Activated CD4-positive, alpha-beta T cell treated with anti-CD3 and anti-CD28 coated beads for 24 hours (primary cell): Measurements from ENCODE around the gene PDGFRB.

Experiments
- DNase-seq, 2 donors: peaks; one replicate each; pipeline ENCODE4 v3.0.0-alpha.2; 2020; ENCODE audit warnings: low read depth in 2 of 2

PDGFRB gene

DNA sequence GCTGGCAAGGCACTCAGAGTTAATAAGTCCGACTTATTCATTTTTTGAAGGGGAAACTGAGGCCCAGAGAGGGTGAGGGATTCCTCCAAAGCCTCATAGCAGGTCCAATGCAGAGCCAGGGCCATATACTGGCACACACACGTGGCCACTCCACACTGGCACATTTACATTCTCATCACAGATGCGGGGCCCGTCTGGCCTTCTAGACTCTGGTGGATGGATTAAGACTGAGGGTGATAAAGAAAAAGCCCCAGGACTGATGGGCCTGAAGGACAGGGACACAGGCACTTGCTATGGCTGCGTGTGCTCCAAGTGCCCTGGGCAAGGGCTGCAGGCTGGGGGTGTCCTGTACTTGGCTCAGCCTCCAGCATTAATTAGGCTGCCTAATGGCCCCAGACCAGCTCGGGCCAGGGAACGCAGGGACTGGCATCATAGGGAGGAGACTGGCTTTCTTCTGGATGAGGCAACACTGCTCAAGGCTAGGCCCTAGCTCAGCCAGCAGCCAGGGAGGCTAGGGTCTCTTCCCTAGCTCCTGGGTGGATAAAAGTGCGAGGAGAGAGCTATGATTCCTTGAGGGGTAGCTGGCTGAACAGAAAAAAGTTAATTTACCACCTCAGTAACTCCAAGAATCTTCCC is 40.8 kb downstream of the PDGFRB start:
- no peak for DNase-seq

DNA sequence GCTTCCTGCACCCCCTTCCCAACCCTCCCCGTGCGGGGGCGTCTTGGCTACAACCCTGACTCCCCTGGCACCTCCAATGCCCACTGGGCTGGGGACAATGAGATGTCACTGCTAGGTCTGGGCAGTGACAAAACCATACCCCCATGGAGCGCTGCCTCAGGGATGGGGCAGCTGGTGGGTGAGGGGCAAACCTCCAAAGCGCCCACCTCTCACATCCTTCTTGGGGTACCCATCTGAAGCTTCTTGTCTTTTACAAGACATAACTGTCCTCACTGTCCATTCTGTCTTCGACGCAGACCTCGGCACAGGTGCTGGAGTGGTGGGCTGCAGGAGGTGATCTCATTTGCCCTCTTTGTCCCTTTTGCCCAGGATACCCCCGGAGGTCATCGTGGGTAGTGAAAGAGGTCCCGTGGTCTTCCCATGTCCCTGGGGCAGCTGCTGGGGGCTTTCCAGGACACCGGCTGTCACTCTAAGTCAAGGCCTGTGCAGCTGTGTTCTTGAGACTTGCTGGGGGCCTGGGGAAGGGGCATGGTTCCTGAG is 41.5 kb downstream of the PDGFRB start:
- no peak for DNase-seq

DNA sequence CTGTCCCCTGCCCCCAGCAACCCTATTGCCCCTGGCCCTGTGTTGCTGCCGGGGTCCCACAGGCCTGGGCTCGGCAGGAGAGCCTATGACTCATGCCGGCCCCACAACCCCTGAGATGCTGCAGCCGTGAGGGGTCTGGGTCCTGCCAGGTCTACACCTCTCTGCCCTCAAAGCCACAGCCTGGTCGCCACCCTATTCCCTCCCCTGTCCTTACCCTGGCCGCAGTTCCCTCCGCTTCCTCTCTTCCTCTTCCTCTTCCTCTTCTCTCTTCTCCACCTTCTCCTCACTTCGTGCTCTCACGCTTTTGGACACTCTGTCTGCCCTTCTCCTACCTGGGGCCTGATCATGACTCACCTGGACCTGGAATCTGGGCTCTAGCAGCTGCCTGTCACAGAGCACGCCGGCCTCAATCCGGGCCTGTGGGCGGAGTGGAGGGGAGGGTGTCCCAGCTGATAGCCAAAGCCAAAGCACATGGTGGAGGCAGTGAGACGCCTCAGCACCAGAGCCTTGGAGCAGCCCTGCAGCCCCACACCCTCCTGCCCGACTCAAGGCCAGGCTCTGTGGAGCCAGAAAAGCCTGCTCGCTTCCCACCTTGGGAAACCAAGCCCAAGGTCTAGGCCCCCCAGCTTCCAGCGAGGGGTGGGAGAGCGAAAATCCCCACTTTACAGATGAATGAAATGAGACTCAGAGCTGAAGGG is 42.4 kb downstream of the PDGFRB start:
- DNase-seq: no peak

DNA sequence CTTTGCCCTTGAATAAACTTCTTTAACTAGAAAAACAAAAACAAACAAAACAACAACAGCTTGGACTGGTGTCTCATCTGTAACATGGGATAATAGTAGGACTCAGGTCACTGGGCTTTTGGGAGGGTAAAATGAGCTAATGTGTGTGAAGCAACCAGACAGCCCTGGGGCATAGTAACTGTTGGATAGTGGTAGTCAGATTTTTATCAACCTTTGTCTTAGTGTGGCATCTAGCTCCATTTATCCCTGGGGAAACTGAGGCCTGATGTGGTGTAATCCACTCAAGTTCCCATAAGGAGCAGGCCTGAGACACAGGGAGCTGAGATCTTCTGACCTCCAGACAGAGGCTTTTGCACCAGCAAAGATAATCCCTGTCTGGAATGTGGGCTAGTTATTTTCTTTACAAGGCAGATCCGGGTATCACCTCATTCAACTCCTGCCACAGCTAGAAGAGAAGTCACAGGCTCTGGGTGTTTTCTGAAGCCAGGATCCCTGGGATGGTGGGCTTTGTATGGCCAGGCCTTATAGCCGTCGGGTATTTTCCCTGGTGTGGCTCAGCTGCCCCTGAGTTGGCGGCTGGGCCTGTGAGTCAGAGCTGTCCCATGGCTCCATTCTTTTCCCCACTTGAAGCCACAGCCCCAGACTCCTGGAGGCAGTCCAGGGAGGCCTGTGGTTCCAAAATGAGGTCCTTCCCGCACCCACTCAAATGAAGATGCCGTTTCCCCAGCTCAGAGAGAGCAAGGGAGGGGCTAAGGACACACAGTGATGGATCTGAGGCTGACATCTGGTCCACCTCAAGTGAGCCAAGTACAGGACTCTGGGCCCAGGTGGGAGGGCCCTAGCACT is 43.2 kb downstream of the PDGFRB start:
- no peak for DNase-seq

DNA sequence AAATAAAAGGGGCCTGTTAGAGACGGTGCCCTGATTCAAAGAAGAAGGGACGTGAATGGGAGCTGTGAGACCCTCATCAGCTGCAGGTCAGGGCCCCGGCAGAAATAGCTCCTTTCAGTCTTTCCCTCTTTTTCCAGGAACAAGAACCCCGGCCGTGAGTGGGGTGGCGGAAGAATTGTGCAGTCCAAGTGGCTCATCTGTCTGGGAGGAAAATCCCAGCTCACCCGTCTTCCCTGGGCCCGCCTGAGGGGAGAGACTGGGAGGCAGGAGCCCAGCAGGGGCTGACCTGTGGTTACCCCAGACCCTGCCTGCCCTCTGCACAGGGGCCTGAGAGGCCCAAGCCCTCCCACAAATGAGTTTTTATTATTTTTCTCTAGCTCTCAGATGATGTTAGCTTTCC is 44.5 kb downstream of the PDGFRB start:
- DNase-seq: no peak

DNA sequence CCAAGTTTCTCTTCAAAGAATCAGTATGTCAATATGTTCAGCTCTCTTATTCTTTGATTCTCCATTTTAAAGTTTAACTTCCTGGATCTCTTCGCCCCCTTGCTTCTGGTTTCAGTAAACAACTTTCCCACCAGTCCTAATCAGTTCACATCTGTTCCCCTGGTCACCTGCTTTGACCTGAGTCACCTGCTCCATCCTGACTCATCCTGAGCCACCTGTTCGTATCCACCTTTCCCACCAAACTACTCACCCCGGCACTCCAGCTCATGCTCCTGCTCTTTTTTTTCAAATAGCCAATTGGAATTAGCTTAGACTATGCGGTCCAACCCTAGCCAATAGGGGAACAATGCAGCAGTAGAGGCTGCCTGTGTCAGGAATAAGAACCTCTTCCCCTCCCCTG is 45.7 kb downstream of the PDGFRB start:
- DNase-seq: no peak

DNA sequence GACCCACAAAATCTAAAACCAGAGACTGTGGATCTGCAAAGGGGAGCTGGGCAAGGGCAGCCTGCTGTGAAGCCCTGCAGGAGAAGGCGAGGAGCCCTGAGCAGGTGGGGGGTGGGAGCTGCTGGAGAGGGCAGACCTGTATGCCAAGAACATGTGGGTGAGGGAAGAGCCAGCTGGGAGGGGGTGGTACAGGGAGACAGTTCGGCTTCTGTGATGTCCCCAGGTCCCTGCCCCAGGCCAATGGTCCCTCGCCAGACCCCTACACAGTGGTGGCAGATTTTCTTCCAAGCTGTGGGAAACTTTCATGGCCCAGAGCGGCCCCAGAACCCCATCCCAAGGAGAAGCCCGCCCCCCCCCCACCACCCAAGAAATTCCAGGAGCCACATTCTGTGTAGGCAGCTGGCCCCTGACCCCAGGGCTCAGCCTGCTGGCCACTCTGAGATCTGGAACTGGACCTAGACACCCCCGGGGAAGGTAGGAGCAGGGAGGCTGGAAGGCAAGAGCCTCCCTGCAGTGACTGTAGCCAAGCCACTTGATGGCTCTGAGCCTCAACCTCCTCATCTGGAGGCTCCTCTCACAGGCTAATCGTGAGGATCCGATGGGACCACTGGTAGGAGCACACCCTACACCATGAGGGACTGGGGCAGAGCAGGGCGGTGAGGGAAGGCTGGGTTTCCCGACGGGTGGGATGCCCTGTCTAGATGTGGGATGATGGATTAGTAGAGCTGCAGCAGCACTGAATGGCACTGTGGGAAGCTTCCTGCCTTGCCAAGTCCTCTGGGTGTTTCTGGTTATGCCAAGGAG is 46.7 kb downstream of the PDGFRB start:
- DNase-seq: no peak

DNA sequence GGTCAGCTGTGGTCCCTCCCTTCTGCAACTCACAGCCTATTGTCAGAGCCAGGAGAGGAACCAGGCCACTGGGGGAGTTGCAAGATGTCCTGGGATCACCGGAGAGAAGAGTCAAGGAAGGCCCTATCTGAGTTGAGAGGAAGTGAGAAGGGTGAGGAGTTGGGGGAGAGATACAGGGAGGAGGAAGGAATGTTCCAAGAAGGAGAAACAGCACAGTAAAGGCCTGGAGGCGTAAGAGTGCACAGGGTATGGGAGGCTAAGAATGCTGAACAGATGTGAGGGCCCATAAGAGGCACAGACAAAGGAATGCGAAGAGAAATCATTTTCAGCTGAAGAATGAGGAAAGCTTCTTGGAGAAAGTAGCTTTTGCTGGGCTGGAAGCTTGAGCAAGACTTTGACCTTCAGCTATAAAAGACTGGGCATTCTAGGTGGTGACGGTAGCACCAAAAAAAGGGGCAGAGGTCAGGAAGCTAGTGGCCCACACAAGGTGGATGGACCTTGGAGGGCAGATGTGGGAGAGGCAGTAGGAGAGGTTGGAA is 47.7 kb downstream of the PDGFRB start:
- DNase-seq: no peak

DNA sequence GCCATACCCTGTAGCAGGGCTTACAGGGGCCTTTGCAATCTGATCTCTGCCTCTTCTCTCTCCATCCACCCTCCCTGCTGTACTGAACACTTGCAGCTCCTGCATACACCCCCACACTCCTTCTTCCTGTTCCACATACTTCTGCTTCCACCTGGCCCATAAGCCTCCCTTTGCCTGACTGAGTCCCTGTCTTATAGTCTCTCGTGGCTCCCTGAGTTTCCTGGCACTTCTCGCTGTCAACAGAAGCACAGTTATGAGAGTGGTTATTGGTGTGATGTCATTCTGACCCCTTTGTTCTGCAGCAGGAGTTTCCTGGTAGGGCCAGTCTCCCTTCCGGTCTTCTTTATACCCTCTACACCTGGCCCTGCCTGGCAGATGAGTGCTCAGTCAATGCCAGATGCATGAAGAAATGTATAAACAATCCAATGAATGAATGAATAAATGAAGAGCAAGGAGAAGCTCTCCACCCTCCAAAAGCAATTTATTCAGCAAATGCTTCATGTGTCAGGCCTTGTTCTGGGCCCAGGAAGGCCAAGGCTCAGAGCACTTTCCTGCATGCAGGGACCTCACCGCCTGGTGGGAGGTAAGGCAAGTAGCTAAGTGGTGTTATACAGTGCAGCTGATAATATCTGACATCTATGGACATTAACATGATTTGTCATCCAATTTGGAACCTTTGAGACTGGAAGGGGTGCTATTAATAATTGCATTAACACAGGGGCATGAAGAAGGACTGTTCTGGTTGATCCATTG is 48.8 kb downstream of the PDGFRB start:
- DNase-seq: no peak

DNA sequence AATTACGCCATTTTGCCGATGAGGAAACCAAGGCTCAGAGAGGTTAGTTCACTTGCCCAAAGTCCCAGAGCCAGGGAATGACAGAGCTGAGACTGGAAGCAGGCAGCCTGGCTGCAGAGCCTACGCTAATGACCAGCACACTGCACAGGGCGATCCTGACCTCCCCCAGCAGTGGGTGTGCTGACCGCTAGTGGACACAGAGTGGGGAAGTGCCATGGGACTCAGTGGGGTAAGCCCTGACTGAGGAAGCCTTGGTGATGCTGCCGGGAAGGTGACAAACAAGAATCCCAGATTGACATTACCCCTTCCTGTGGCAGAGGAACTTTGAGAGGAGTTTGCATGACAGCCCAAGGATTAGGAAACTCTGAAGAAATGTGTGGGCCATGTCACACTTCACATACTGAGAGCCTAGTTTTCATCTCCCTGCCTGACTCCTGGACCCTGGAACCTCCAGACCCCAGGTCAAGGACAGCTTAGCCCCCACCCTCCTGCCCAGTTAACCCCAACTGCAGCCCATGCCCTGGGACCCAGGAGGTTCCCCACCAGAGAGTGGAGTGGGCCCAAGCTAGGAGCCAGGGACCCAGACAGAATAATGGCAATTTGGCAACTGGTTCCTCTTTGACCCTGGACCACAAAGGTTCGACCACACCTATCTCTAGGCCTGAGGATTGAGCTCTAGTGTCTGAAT is 49.6 kb downstream of the PDGFRB start:
- no peak for DNase-seq

DNA sequence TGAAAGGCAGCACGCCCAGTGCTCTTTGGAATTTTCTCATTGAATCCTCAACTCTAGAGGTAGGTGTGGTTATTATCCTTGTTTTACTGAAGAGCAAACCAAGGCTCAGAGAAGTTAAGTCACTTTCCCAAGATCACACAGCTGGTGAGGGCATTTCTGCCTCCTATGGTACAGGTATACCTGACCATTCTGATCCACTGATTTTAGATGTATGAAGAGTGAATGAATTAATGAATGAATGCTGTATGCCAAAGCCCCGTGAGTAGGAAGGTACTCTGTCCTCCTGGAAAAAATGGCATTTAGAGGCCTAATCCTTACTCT is 51.1 kb downstream of the PDGFRB start:
- no peak for DNase-seq

DNA sequence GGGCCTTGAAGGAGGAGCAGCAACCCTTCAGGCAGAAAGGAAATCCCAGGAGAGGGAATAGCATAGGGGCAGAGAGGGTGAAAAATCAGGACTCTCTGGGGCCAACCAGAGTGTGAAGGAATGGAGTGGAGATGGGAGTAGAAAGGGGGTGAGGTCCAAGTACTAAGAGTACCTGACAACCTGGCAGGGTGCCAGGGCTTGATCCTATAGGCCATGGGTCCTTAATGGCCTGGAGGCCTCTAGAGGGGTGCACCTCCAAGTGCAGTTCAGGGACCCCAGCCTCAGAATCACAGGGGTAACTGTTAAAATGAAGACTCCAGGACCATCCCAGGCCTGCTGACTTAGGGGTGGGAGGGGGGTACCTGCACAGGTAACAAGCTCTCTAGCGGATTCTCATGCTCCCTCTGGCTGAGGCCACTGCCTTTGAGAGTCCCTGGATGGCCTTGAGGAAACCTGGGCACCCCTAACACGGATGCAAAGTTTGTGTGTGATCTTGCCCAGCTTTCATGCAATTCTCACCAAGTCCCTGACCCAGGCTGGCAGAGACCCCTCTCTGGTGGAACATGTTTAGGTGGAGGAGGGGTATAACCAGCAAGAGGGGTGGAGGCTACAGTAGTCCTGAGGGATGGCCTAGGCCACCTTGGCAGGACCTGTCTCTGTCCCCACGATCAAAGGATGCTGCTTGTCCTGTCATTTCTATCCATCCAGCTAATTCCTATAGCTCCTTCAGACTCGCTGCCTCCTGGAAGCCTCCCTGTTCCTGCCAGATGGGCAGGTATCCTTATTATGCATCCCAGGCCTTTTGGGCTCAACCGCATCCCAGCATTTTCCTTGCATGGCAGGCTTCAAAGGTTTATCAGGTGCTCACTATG is 51.7 kb downstream of the PDGFRB start:
- DNase-seq: no peak

DNA sequence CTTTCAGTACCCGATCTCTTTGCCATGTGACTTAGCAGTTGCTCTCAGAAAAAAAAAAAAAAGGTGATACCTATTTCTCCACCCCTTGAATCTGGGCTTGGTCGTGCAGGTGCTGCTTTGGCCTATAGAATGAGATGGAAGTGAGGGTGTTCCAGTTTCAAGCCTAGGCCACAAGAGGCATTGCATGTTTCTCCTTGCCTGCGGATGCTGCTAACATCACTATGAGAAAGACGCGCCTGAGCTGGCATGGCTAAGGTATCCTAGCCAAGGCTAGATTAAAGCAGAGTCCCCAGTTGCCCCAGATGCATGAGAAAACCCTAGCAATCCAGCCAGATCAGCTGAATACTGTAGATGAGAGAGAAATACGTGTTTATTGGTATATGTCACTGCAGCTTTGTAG is 54.6 kb downstream of the PDGFRB start:
- no peak for DNase-seq

DNA sequence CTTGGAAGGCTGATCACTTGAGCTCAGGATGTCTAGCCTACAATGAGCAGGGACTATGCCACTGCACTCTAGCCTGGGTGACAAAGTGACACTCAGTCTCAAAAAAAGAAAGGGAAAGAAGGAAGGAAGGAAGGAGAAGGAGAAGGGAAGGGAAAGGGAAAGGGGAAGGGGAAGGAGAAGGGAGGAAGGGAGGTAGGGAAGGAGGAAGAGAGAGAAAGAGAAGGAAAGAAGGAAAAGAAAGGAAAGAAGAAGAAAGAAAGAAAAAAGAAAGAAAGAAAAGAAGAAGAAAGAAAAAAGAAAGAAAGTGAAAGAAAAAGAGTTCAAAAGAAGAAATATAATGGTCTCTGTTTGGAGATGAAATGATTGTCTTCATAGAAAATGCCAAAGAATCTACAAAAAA is 58.5 kb downstream of the PDGFRB start:
- DNase-seq: no peak

DNA sequence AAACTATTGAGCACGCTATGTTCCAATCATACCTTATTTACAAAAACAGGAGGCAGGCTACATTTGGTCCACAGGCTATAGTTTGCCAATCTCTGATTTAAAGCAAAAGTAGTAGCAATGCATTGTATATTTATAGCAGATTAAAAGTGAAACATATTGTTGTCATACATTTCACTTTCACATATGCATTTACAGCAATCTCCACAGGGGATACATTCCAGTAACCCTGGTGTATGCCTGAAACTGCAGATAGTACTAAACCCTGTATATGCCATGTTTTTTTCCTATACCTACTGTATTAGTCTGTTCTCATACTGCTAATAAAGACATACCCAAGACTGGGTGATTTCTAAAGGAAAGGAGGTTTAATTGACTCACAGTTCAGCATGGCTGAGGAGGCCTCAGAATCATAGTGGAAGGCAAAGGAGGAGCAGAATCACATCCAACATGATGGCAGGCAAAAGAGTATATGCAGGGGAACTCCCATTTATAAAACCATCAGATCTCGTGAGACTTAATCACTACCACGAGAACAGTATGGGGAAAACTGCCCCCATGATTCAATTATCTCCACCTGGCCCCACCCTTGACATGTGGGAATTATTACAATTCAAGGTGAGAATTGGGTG is 63.4 kb downstream of the PDGFRB start:
- DNase-seq: no peak

DNA sequence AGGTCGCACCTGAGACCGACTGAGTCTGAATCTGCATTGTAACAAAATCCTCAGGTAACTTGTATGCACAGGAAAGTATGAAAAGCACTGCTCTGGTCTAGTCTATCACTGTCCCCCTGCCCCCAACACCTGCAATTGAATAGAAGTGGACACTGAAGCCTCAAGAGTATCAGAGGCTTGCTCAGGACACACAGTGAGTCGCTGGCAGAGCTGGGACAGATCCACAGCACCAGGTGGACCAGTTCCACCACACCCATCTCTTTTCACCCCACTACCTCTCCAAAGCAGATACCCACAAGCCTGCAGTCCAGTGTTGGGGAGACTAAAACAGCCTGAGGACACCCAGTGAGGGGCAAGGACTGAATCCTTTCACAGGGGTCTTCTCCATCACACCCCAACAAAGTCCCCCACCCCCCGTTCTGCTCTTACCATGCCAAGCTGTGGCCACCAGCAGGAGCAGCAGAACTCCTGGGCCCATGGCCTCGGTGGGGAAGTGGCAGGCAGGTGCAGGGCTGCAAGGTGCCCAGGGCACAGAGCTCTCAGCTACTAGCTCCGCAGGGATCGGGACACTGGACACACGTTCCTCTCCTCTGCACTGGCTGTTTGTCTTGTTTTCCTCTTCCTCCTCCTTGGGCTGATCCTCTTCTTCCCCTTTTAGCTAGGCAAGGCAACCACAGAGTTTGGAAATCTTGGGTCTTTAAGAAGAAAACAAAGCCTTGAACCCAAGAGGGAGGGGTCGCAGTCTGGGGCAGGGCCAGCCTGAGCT is 69.5 kb downstream of the PDGFRB start, which contains the start of gene CSF1R:
Gene CSF1R (minus strand): TSS at position 605 of the 766 bp plus-strand sequence. CDS start 127 bp downstream, at position 478.
- no peak for DNase-seq

DNA sequence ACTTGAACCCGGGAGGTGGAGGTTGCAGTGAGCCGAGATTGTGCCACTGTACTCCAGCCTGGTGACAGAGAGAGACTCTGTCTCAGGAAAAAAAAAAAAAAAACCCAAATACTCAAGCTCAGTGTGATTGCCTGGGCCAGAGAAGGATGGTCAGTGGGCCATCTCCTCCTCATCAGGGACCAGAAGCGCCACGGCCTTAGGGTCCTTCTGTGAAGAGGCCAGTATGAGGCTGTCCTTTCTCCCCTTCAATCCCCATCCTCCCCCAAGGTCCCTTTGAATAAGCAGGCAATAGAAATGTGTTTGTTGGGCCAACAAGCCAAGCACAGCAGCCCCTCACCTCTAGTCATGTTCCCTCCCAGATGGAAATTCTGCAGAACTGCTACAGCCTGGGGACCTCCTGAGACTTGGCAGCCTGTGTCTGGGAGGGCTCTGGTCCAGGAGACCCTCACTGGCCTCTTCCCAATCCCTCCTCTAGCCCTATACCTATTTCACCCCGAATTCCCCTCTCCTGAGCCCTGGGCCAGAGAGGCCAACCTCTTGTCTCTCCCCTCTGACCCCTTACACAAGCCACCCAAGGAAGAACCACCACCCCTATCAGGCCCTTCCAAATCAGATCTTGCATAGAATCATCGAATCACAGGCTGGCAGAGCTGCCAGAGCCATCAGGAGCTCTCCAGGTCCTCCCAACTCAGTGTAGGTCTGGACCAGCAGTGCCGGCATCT is 70.3 kb downstream of the PDGFRB start:
- DNase-seq: no peak
